ENCODE results near the gene HOXA7. TPM values are rescaled to one million over a fixed set of nuclear protein-coding genes. Genes with fewer than 3 reads are reported as not detected.

HOXA7 gene
- total RNA-seq, 2 donors from 2014 or later: not detected

DNA sequence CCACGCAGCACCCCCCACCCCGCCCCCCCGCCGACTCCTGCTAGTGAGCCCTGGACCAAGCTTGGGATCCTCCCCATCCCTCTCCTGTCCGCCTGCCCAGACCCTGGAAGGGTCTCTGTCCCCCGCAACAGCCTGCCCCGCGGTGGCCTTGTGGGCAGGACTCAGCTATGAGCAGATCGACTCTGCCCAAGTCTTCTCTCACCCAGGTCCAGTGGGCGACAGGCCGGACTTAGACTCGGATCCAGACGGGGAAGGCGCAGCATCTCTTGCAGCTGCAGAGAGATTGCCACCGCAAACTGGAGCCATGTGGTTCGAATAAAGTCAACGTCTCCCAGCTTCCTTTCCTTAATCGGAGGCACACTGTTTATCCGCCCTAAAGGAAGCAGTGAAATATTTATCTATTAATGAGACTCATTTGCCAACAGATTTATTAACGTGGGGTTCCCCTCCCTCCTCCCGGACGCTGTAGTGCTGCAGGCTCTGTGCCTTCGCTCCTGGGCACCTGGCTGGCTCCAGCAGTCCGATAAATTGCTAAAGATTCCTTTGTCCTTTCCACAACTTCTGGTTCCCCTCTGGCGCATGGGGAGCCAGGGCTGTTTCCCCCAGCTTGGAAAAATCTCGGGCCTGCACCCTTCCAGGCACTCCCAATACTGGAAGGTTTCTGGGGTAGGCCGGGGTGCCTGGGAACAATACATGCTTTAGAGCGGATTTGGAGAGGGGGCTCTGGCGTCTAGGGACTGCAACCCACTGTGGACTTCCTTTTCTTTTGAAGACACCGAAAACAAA is 634 bp upstream of the HOXA7 start:
- H3K36me3 ChIP-seq (ENCODE audit: control insufficient read depth, insufficient read depth, low read length): no peaks in the 10 kb centered on the region
- H3K36me3 Mint-ChIP-seq (ENCODE audit: low read depth): peaks cover 2% of the 10 kb centered on the region
- H3K4me1 Mint-ChIP-seq: no peaks in the 10 kb centered on the region
- H3K9me3 Mint-ChIP-seq: peaks cover 43% of the 10 kb centered on the region
- no peak overlapping the region for H3K9ac ChIP-seq (ENCODE audit: extremely low read depth, low read length, poor library complexity, severe bottlenecking)
- 36 to 47% methylated on average over 6 to 30 of the region's 30 CpGs for WGBS, 2 experiments (ENCODE audit: insufficient coverage in 1 of 2, insufficient read length in 1 of 2)
- no peaks in the 10 kb centered on the region for H3K4me1 ChIP-seq (ENCODE audit: control insufficient read depth, insufficient read depth, low read length)
- DNase-seq: peak; percentile 31
- no peak overlapping the region for H3K27ac ChIP-seq (ENCODE audit: low read depth, low read length)
- no peak overlapping the region for H3K27ac Mint-ChIP-seq
- H3K9me3 ChIP-seq (ENCODE audit: control insufficient read depth, low read length): peaks cover 38% of the 10 kb centered on the region
- H3K27me3 ChIP-seq (ENCODE audit: control insufficient read depth, insufficient read depth, low read length, poor library complexity, severe bottlenecking): peaks cover 100% of the 10 kb centered on the region
- H3K27me3 Mint-ChIP-seq (ENCODE audit: insufficient read depth): peaks cover 99% of the 10 kb centered on the region
- TF ChIP-seq, protein P1, sequence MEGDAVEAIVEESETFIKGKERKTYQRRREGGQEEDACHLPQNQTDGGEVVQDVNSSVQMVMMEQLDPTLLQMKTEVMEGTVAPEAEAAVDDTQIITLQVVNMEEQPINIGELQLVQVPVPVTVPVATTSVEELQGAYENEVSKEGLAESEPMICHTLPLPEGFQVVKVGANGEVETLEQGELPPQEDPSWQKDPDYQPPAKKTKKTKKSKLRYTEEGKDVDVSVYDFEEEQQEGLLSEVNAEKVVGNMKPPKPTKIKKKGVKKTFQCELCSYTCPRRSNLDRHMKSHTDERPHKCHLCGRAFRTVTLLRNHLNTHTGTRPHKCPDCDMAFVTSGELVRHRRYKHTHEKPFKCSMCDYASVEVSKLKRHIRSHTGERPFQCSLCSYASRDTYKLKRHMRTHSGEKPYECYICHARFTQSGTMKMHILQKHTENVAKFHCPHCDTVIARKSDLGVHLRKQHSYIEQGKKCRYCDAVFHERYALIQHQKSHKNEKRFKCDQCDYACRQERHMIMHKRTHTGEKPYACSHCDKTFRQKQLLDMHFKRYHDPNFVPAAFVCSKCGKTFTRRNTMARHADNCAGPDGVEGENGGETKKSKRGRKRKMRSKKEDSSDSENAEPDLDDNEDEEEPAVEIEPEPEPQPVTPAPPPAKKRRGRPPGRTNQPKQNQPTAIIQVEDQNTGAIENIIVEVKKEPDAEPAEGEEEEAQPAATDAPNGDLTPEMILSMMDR (conservative IDR thresholded peaks at IDR 0.05): no peak
- H3K4me3 ChIP-seq (ENCODE audit: low read length): no peak overlapping the region
- H3K4me3 Mint-ChIP-seq: no peak overlapping the region

DNA sequence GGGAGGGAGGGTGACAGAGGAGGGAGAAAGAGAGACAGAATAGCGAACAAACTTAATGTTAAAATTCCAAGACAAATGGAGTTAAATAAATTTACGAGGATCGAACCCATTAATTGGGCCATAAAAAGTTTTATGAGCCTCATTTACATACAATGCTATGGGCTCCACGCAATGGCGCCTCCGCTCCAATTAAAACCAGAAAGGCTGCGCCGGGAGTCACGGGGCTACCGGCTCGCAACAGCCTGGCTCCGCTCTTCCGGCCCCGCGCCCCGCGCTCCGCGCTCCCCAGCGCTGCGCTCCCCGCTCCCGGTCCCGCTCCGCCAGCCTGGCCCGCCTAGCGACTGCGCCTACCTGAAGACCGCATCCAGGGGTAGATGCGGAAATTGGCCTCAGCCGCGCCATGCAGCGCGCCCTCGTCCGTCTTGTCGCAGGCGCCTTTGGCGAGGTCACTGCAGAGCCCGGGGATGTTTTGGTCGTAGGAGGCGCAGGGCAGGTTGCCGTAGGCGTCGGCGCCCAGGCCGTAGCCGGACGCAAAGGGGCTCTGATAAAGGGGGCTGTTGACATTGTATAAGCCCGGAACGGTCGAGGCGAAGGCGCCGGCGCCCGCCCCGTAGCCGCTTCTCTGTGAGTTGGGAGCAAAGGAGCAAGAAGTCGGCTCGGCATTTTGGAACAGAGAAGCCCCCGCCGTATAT is 513 bp downstream of the HOXA7 start:
- Histone ChIP-seq H3K9me3 (ENCODE audit: control insufficient read depth, low read length) (peaks cover 38% of the 10 kb centered on the region), H3K4me1 (ENCODE audit: control insufficient read depth, insufficient read depth, low read length) (no peaks in the 10 kb centered on the region), H3K27ac (ENCODE audit: low read depth, low read length) (no peak overlapping the region), H3K36me3 (ENCODE audit: control insufficient read depth, insufficient read depth, low read length) (no peaks in the 10 kb centered on the region), H3K9ac (ENCODE audit: extremely low read depth, low read length, poor library complexity, severe bottlenecking) (no peak overlapping the region), H3K27me3 (ENCODE audit: control insufficient read depth, insufficient read depth, low read length, poor library complexity, severe bottlenecking) (peaks cover 100% of the 10 kb centered on the region), H3K4me3 (ENCODE audit: low read length) (peak overlapping the region; percentile 62)
- Mint-ChIP-seq H3K27ac (no peak overlapping the region), H3K4me3 (peak overlapping the region; percentile 46), H3K4me1 (no peaks in the 10 kb centered on the region), H3K9me3 (peaks cover 43% of the 10 kb centered on the region), H3K27me3 (ENCODE audit: insufficient read depth) (peaks cover 99% of the 10 kb centered on the region), H3K36me3 (ENCODE audit: low read depth) (peaks cover 2% of the 10 kb centered on the region)
- WGBS, 2 experiments (ENCODE audit: insufficient coverage in 1 of 2, insufficient read length in 1 of 2): 10 to 11% methylated on average over 37 to 63 of the region's 63 CpGs
- peak; percentile 74 for DNase-seq
- TF ChIP-seq, protein P1 (conservative IDR thresholded peaks at IDR 0.05): no peak

DNA sequence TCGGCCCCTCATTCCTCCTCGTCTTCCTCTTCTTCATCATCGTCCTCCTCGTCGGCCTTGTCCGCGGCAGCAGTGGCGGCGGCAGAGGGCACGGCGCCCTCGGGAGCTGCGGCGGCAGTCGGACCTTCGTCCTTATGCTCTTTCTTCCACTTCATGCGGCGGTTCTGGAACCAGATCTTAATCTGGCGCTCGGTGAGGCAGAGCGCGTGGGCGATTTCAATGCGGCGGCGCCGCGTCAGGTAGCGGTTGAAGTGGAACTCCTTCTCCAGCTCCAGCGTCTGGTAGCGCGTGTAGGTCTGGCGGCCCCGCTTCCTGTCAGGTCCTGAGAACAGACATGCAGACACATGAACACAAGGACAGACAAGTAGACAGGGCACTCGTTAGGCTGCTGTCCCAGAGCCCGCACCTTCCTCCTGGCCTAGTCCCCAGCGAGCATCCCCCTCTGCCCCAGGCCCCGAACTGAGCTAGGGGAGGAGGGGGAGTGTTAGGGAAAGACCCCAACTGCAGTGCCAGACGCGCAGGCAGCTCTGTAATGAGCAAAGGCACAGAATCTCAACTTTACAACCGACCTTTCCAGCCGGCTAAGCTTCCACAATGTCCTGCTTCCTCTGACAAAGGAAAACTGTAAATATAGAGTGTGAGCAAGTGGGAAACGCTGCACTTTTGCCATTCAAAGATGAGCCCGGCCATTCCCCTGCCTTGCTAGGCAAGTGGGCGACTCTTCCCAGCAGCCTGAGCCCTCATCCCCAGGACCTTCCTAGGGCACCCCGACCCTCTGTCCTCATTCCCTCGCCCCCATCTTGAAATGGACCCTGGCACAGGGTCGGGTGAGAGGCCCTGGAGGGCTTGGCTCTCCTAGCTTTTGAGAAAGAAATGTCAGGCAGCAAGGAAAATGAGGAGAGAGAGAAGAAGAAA is 1.3 kb downstream of the HOXA7 start:
- Mint-ChIP-seq H3K4me1 (no peaks in the 10 kb centered on the region), H3K27me3 (ENCODE audit: insufficient read depth) (peaks cover 100% of the 10 kb centered on the region), H3K4me3 (no peak overlapping the region), H3K9me3 (peaks cover 43% of the 10 kb centered on the region), H3K36me3 (ENCODE audit: low read depth) (peaks cover 2% of the 10 kb centered on the region), H3K27ac (no peak overlapping the region)
- Histone ChIP-seq H3K27ac (ENCODE audit: low read depth, low read length) (no peak overlapping the region), H3K9me3 (ENCODE audit: control insufficient read depth, low read length) (peaks cover 38% of the 10 kb centered on the region), H3K27me3 (ENCODE audit: control insufficient read depth, insufficient read depth, low read length, poor library complexity, severe bottlenecking) (peaks cover 100% of the 10 kb centered on the region), H3K9ac (ENCODE audit: extremely low read depth, low read length, poor library complexity, severe bottlenecking) (no peak overlapping the region), H3K4me3 (ENCODE audit: low read length) (no peak overlapping the region), H3K36me3 (ENCODE audit: control insufficient read depth, insufficient read depth, low read length) (no peaks in the 10 kb centered on the region), H3K4me1 (ENCODE audit: control insufficient read depth, insufficient read depth, low read length) (no peaks in the 10 kb centered on the region)
- DNase-seq: peak; percentile 58
- TF ChIP-seq, protein P1 (conservative IDR thresholded peaks at IDR 0.05): no peak
- 15% methylated on average over 20 to 48 of the region's 48 CpGs for WGBS, 2 experiments (ENCODE audit: insufficient coverage in 1 of 2, insufficient read length in 1 of 2)

Measured in endodermal cell (in vitro differentiated cells).